ENCODE data around the gene RUFY2.

The RUFY2 gene

GRCh38 chr10:68364101-68364886, 42.8 kb downstream of the RUFY2 start:
- no peak for DNase-seq

- no peak for DNase-seq
Observed at GRCh38 chr10:68362590-68362989, 44.5 kb downstream of the RUFY2 start.

- no peak for DNase-seq
Observed at GRCh38 chr10:68359189-68359588, 47.9 kb downstream of the RUFY2 start.

- no peak for DNase-seq
Observed at GRCh38 chr10:68353537-68353936, 53.5 kb downstream of the RUFY2 start.

- peak; percentile 75 for DNase-seq
Observed at GRCh38 chr10:68348265-68348741, 58.8 kb downstream of the RUFY2 start.

GRCh38 chr10:68346774-68347173, 60.3 kb downstream of the RUFY2 start:
- DNase-seq: peak; percentile 21

GRCh38 chr10:68345621-68346020, 61.5 kb downstream of the RUFY2 start:
- DNase-seq: no peak

- no peak for DNase-seq
Observed at GRCh38 chr10:68342909-68343516, 64.1 kb downstream of the RUFY2 start.

- no peak for DNase-seq
Observed at GRCh38 chr10:68340358-68341080, 66.6 kb downstream of the RUFY2 start.

- no peak for DNase-seq
Observed at GRCh38 chr10:68336754-68337351, 70.2 kb downstream of the RUFY2 start.

- DNase-seq: peak; percentile 45
Observed at GRCh38 chr10:68334672-68335467, 72.2 kb downstream of the RUFY2 start.

- DNase-seq: peak; percentile 59
Observed at GRCh38 chr10:68333440-68334431, 73.3 kb downstream of the RUFY2 start.

GRCh38 chr10:68333058-68333395, 74.0 kb downstream of the RUFY2 start:
- no peak for DNase-seq

- peak; percentile 96 for DNase-seq
Observed at GRCh38 chr10:68332259-68333057, 74.6 kb downstream of the RUFY2 start, which contains the start of gene PBLD. PBLD (minus strand) TSS chr10:68332928; CDS start chr10:68306844, 26,084 bp downstream.

- peak; percentile 100 for DNase-seq
Observed at GRCh38 chr10:68331455-68332258, 75.4 kb downstream of the RUFY2 start, which contains the start of gene HNRNPH3. HNRNPH3 (plus strand) TSS chr10:68332064; CDS start chr10:68337222, 5,158 bp downstream.

- no peak for DNase-seq
Observed at GRCh38 chr10:68330852-68331454, 76.1 kb downstream of the RUFY2 start.

GRCh38 chr10:68329506-68329861, 77.6 kb downstream of the RUFY2 start:
- no peak for DNase-seq

GRCh38 chr10:68327889-68328786, 78.9 kb downstream of the RUFY2 start:
- peak; percentile 90 for DNase-seq
